HCT116 (cell line): ENCODE results near the gene MAP7D1. TPM values are rescaled to one million over a fixed set of nuclear protein-coding genes. Genes with fewer than 3 reads are reported as not detected.

Experiments
- ATAC-seq: fragments of 200-7000 bp; cut with Tn5 transposase; 2 replicates; pipeline ENCODE4 v1.9.1; 2020; ENCODE audit warnings: mild to moderate bottlenecking, moderate library complexity
- BruUV-seq: library from RNA; stranded (reverse); fragments of 400-500 nt; replicated peaks from 2 replicates; lab custom pipeline; 2021; lab: Mats Ljungman, UMichigan
- CTCF ChIA-PET: fragments of 300-600 bp; sonication (Branson Sonifier 250); formaldehyde crosslinking; loops from one replicate; lab custom pipeline; 2021; ENCODE audit warnings: antibody characterized with exemption; lab: Charles Lee
- POLR2A ChIA-PET: fragments of 300-600, 350-600 bp; sonication (Branson Sonifier 250); formaldehyde crosslinking; loops from one replicate; lab custom pipeline; 2021; ENCODE audit warnings: antibody characterized with exemption; lab: Charles Lee
- RAD21 ChIA-PET, 2 experiments: fragments of 300-600 bp; sonication (Branson Sonifier 250); formaldehyde crosslinking; loops; one replicate each; lab custom pipeline; 2023; ENCODE audit warnings: low total read pairs in 2 of 2; ENCODE audit not compliant: uncharacterized antibody in 2 of 2, unreplicated experiment in 2 of 2, low non-redundant PET in 1 of 2; lab: Charles Lee
- DNase-seq: peaks from one replicate; pipeline ENCODE4 v3.0.0-alpha.2; 2010; ENCODE audit warnings: low read depth, low spot score
- H2AFZ ChIP-seq: fragments of 200-600 bp; shearing (Covaris generic), sonication (generic); 2 replicates; pipeline ENCODE4 v1.6.1; 2017; ENCODE audit warnings: low read depth, mixed run types, mixed read lengths, antibody characterized with exemption, low read length; ENCODE audit not compliant: poor library complexity, severe bottlenecking
- H3K27ac ChIP-seq: 2 replicates; pipeline ENCODE4 v1.5.1; 2012; ENCODE audit warnings: low read depth, low read length
- H3K27me3 ChIP-seq: fragments of 200-600 bp; sonication (generic); 2 replicates; pipeline ENCODE4 v1.6.1; 2016; ENCODE audit warnings: mixed run types, low read length, mixed read lengths; ENCODE audit not compliant: insufficient read depth
- H3K36me3 ChIP-seq, 2 experiments: fragments of 200-500 bp in 1 of 2; fragments of 200-600 bp in 1 of 2; sonication (Bioruptor generic) in 1 of 2; sonication (generic) in 1 of 2; 2 replicates each; pipeline versions ENCODE4 v1.5.1 to v1.6.1; 2014 to 2016; ENCODE audit warnings: low read length in 2 of 2, inconsistent platforms in 1 of 2, mixed read lengths in 1 of 2, mixed run types in 1 of 2; ENCODE audit not compliant: insufficient read depth in 2 of 2, control insufficient read depth in 1 of 2
- H3K4me1 ChIP-seq, 2 experiments: fragments of 200-600 bp in 1 of 2; sonication (generic) in 1 of 2; 2 replicates each; pipeline versions ENCODE4 v1.5.1 to v1.6.1; 2012 to 2017; ENCODE audit warnings: low read length in 2 of 2, inconsistent platforms in 1 of 2, mild to moderate bottlenecking in 1 of 2, mixed read lengths in 1 of 2, mixed run types in 1 of 2, moderate library complexity in 1 of 2; ENCODE audit not compliant: insufficient read depth in 2 of 2, control insufficient read depth in 1 of 2
- H3K4me2 ChIP-seq: fragments of 200-600 bp; sonication (generic); 2 replicates; pipeline ENCODE4 v1.6.1; 2017; ENCODE audit warnings: mixed run types, low read length, mixed read lengths
- H3K4me3 ChIP-seq, 2 experiments: fragments of 200-600 bp in 1 of 2; sonication (generic) in 1 of 2; replicated peaks in 1 of 2; 2 replicates each; pipeline ENCODE4 v1.5.1; 2011 to 2016; ENCODE audit warnings: low read length in 2 of 2, control low read depth in 1 of 2, low read depth in 1 of 2, mild to moderate bottlenecking in 1 of 2, mixed read lengths in 1 of 2, mixed run types in 1 of 2
- H3K79me2 ChIP-seq: fragments of 200-600 bp; sonication (generic); 2 replicates; pipeline ENCODE4 v1.6.1; 2017; ENCODE audit warnings: mild to moderate bottlenecking, mixed run types, low read length, moderate library complexity, mixed read lengths; ENCODE audit not compliant: insufficient read depth
- H3K9ac ChIP-seq: fragments of 200-600 bp; sonication (generic); 2 replicates; pipeline ENCODE4 v1.6.1; 2016; ENCODE audit warnings: low read length, mixed read lengths
- H3K9me2 ChIP-seq: fragments of 200-600 bp; sonication (generic), shearing (Covaris generic); 2 replicates; pipeline ENCODE4 v1.6.1; 2017; ENCODE audit warnings: mixed run types, mild to moderate bottlenecking, moderate library complexity; ENCODE audit not compliant: insufficient read depth
- H3K9me3 ChIP-seq, 2 experiments: fragments of 200-500 bp in 1 of 2; fragments of 200-600 bp in 1 of 2; sonication (Bioruptor generic) in 1 of 2; sonication (generic) in 1 of 2; 2 replicates each; pipeline ENCODE4 v1.6.1; 2014 to 2017; ENCODE audit warnings: low read length in 2 of 2, mixed read lengths in 2 of 2, inconsistent platforms in 1 of 2, low read depth in 1 of 2, mild to moderate bottlenecking in 1 of 2, mixed run types in 1 of 2, moderate library complexity in 1 of 2; ENCODE audit not compliant: control insufficient read depth in 1 of 2, insufficient read depth in 1 of 2
- H4K20me1 ChIP-seq: fragments of 200-600 bp; sonication (generic), shearing (Covaris generic); 2 replicates; pipeline ENCODE4 v1.6.1; 2017; ENCODE audit warnings: mixed run types, mild to moderate bottlenecking, moderate library complexity; ENCODE audit not compliant: insufficient read depth
- CTCF ChIP-seq, 3 experiments: fragments of 200-600 bp in 1 of 3; sonication (generic) in 1 of 3; IDR thresholded peaks in 2 of 3; conservative IDR thresholded peaks in 1 of 3; 2 replicates each; pipeline ENCODE4 v1.5.1; 2012 to 2017; ENCODE audit warnings: low read depth in 2 of 3, low read length in 2 of 3, antibody characterized with exemption in 1 of 3, borderline replicate concordance in 1 of 3, control low read depth in 1 of 3, mild to moderate bottlenecking in 1 of 3, mixed read lengths in 1 of 3, mixed run types in 1 of 3, moderate library complexity in 1 of 3; ENCODE audit not compliant: insufficient read depth in 1 of 3
- RAD21 ChIP-seq: IDR thresholded peaks from 2 replicates; pipeline ENCODE4 v1.6.1; 2012; ENCODE audit warnings: low read depth, mild to moderate bottlenecking
- ZFX ChIP-seq: fragments of 450-650 bp; IDR thresholded peaks from 2 replicates; pipeline ENCODE4 v1.6.1; 2017
- intact Hi-C: fragments of 100-400 bp; cut with micrococcal nuclease; formaldehyde crosslinking; loops from 2 replicates; pipeline ENCODE4 v1.10.0; 2022
- total RNA-seq: library from RNA; stranded (reverse); gene quantifications from one replicate; pipeline ENCODE4 v1.2.1, GENCODE V29; 2021; ENCODE audit not compliant: unreplicated experiment
- TF ChIP-seq, protein P1 (sequence below): IDR thresholded peaks from 2 replicates; pipeline ENCODE4 v1.6.1; 2012

MAP7D1 gene
- total RNA-seq, 1 experiment from 2014 or later, result 71.8 TPM

- Histone ChIP-seq H3K27ac (no peak overlapping the region), H3K4me3 (no peak overlapping the region), H3K9me3 (no peaks in the 10 kb centered on the region), H4K20me1 (no peaks in the 10 kb centered on the region), H3K79me2 (peaks cover 4% of the 10 kb centered on the region), H3K4me1 (peaks cover 0 to 18% of the 10 kb centered on the region in 2 experiments; a peak in 2 of 4 replicates), H3K36me3 (peaks cover 2 to 16% of the 10 kb centered on the region in 2 experiments; a peak in 1 of 4 replicates), H3K9me2 (no peaks in the 10 kb centered on the region), H2AFZ (no peak overlapping the region), H3K4me2 (no peak overlapping the region), H3K27me3 (no peaks in the 10 kb centered on the region), H3K9ac (no peak overlapping the region)
- BruUV-seq, result no TSS peak
- intact Hi-C loops, result loop anchor here (1.0 kb wide), 1 partner anchor 34 kb away; no protein-coding TSS in a partner anchor
- ChIA-PET RAD21 (interaction anchor here (0.5 to 1.5 kb wide), 6 partner anchors 15 to 277 kb away, joined by 3 to 16 read pairs (median 4); partner anchors contain the start of genes THRAP3 (in 1 of the 2) and TRAPPC3 (in 1 of the 2)), POLR2A (interaction anchor here (1.4 to 2.3 kb wide), 2 partner anchors 10 to 15 kb away, joined by 3 to 11 read pairs; partner anchors contain the start of gene TRAPPC3), CTCF (interaction anchor here (0.7 to 4.3 kb wide), 15 partner anchors 10 to 165 kb away, joined by 3 to 31 read pairs (median 6); partner anchors contain the start of gene TRAPPC3)
- DNase-seq, result no peak
- TF ChIP-seq, protein P1, sequence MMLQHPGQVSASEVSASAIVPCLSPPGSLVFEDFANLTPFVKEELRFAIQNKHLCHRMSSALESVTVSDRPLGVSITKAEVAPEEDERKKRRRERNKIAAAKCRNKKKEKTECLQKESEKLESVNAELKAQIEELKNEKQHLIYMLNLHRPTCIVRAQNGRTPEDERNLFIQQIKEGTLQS, result no peak
- TF ChIP-seq CTCF (IDR thresholded peaks at IDR 0.05 in 2 of 3, conservative IDR thresholded peaks at IDR 0.05 in 1 of 3; ENCODE audit: borderline replicate concordance in 1 of 3, insufficient read depth in 1 of 3, low read depth in 2 of 3, low read length in 2 of 3) (peak; percentile 77 to 81 (median 81); a peak in 5 of 6 replicates), RAD21 (peak; percentile 81), ZFX (no peak)
- peak; percentile 91 for ATAC-seq
Measured at GRCh38 chr1:36134505-36135329, 21.2 kb upstream of the MAP7D1 start.
